ENCODE data around the gene OGA.

OGA gene

DNA sequence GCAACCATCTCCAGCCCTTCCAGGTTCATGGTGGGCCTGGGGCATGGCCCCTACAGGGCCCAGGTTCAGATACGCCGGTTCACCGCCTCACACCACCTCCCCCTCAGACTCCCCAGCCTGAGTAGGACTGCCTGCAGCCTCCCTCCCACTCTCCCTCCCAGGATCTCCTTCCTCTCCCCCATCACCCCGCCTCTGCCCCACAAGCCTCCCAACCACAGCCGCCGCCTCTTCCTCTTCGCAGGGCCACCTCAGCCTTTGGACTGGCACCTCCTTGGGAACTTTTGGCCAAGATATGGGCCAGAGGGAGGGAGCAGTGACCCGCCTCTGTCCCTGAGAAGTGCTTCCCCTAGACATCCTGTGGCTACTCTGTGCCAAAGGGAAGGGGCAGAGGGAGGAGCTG is 16.1 kb upstream of the OGA start:
- DNase-seq = no peak

DNA sequence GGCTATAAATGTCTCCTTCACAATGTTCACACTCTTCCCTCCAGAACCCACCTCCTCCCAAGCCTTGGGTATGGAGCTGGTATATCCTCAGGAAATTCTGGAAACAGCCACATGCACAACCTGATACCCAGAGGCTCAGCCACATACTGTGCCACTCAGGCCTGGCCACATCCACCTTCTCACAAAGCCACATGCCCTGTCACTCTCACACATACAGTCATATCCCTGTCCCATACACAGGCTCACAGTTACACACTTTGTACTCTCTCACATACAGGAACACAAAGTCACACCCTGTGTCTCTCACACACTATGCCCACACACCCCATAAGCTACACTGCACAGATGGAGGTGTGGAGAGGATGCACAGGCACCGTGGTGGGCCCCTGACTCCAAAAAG is 15.2 kb upstream of the OGA start:
- no peak for DNase-seq

GRCh38 chr10:101832325-101832771 is 14.1 kb upstream of the OGA start:
- DNase-seq = no peak

DNA sequence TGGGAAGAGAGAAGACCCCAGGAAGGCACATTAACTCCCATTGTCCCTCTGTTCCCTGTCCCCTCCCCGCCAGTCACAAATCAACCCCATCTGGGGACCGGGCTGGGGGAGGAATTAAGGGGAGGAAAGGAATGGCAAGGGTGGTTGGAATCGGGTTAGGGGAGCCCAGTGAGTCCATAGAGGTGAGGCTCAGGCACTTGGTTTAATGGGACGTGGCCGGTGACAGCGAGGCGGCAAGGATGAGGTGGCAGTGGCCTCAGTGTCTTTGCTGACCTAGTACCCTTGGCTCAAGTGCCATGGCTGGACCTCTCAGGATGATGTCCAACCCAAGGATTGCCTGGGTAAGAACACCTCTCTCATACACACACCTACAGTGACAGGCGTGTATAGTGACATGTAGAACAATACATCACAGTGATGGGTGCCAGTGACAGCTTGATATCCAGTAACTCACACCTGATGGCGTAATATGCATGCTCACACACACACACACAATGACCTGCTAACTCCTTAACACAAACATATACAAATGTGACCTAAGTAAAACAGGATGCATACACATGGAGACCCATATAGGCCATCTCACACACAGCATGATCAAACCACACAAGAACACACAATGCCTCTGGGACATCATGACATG is 13.0 kb upstream of the OGA start:
- no peak for DNase-seq

DNA sequence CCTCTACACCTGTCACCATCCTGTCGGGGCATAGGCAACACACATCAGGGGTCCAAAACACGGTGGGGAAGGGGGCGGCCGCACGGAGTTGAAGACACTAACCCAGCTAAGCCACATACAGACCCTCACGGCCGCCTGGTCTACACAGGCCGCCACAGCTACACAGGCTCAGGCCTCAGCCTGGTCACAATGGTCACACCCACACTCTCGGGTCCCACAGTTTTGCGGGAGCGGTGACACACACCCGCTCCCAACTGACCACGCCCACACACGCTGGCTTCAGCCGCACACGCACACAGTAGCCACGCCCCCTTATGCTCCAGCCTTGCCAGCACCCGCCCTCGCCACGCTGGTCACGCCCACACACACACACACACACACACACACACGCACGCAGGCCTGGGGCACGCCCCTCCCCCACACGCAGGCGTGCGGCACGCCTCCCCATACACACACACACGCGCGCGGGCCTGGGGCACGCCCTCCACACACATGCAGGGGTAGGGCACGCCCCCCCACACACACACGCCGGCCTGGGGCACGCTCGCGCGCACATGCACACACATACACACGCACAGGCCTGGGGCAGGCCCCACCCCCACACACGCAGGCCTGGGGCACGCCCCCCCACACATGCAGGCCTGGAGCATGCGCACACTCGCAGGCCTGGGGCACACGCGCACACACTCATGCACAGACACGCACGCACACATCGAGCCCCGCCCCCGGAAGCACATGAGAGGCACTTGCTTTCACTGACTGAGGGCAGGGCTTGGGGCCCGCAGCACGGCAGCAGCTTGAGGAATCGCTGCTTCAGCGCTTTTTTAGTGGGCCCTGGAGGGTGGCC is 12.3 kb upstream of the OGA start:
- peak in 1 of 2 donors; percentile 41 for DNase-seq

DNA sequence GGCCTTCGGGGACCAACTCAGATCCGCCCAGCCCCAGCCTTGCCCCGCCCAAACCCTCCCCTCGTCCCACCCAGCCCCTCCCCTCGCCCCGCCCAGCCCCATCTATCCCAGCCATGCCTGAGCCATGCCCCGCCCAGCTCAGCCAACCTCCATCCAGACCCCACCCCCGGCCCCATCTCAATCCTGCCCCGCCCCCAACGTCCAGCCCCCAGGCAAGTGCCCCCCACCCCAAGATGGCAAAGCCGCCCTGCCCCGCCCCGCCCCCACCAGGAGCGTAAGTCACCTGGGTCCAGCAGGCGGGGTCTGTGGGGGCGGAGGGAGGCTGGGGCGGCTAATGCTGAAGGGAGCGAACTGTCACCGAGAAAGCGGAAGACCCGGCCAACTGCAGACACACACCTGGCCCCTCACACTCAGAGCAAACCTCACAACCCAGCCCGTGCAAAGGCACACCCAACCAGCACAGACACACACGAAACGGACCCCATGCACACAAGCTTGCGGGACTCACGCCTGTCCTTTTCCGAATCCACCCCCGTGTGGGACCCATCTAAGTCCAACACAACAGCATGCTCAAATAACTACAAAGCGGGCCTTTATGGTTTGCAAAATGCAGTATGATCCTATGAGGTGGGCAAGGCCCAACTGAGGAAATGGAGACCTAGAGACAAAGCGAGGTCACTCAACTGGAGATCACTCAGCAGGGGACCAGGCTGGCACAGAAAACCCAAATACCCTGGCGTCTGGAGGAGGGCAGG is 11.5 kb upstream of the OGA start:
- DNase-seq = no peak

DNA sequence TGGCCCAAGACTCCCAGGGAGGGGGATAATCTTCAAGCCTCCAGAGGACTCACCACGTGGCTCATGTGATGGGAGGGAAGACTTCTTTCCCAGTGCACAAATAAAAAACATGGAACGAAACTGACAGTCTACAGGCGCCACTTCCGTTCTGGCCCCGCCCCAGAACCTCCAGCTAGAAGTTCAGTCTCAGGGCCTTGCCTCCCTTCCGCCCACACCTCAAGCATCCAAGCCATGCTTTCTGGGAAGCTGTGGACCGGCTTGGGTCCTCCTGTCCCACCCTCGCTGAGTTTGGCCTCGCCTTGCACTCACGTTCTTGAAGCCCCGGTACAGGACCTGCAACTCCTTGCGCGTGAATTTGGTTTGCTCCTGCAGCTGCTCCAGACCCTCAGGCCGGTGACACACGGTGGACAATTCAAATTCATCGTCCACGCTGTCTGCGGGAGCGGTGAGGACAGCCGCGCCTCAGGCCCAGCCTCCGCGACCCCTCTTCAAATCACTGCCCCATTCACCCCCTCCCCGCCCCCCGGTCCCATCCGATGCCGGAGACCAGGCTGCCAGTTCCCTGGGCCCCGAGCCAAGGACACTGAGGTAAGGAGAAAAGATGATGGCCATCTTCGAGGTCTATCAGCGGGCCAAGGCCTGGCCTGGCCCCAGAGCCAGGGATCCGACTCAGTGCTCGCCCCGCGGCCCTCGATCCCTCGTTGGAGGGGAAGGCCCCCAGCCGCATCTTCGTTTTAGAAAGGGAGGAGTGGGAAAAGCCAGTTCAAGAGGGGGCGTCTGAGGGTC is 10.7 kb upstream of the OGA start:
- DNase-seq = no peak

GRCh38 chr10:101827919-101828600 is 9.8 kb upstream of the OGA start:
- DNase-seq = no peak

- DNase-seq = no peak
These were observed 8.7 kb upstream of the OGA start for GRCh38 chr10:101826852-101827434.

GRCh38 chr10:101824736-101825135 is 6.5 kb upstream of the OGA start:
- DNase-seq = no peak

DNA sequence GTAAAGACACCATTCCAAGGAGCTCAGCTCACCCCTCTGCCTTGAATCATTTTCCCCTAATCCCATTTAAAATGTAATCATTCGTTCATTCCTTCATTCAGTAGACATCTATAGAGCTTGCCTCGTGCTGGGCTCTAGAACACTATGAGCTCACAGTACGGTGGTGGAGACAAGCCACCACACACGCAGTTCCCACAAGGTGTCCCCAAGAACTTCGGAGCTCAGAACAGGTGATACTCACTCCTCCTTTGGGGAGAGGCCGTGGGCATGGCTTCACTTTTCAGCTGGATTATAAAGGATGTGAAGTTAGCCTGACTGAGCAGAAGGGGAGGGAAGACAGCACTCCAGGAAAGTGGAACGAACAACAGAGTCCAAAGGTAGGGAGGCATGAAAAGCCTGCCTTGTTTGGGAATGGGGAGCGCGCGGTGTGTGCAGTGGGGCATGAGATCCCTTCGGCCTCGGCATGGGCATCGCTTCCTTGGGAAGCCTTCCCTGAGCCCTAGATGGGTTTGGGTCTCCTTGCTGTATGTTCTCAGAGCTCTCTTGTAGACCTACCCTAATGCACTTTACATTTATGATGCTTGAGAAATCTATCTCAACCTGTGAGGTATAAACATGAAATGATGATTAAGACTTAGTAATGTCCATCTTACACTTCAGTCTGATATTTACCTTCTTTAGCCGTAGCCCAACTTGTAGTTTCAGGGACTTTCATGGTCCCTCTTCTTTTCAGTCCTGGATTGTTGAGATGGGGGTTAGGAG is 809 bp upstream of the OGA start:
- peak in 1 of 2 donors; percentile 64 for DNase-seq

DNA sequence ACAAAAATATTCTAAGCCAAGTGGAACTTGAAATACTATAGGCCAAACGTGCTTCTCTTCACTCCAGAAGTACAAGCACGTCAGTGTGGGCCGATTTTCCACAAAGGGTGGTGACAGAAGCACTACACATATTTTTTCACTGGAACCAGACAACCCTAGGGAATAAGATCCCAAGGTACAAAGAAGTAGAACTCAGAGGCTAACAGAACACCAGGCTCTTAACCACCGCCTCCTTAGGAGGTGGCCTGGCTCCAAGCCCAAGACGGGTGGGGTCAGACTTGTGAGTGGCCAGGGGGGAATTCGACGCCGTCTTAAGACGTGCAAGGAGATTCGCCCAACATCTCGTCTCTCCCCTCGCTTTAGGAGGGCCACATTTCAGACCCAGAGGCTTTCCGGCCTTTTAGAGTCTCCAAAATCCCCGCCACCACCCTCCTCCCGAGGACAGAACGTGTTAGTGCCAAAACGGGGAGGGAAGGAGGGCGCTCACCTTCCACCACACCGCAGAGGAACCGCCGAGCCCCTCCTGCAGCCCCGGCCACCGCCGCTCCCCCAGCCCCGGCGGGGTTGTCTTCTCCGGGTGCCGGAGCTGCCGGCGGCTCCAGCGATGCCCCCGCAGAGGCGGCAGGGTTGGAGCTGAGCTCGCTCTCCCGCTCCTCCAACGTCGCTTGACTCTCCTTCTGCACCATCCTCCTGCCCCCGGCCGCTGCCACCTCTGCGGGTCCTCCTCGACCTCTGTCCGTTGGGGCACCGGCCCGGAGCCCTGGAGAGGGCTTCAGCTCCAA is 716 bp downstream of the OGA start:
- DNase-seq = peak; percentile 43 to 56

DNA sequence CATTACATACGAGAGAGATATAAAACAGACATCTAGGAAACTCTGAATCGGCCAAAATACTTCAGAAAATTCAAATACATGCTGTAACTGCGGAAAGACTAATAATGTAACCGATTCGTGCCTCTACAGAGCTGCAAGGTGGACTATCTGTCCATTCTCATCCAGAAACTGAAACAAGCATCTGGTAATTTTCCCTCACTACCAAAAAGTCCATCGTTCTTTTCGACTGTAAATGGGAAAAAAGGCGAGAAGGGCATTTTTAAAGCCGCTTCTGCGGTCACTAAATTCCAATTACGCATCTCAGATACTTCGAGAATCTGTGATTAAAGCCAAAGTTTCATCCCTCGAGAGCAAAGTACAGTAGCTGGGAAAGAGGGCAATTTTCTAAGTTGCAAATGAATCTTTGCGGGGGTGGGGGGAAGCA is 1.3 kb downstream of the OGA start:
- DNase-seq = no peak

DNA sequence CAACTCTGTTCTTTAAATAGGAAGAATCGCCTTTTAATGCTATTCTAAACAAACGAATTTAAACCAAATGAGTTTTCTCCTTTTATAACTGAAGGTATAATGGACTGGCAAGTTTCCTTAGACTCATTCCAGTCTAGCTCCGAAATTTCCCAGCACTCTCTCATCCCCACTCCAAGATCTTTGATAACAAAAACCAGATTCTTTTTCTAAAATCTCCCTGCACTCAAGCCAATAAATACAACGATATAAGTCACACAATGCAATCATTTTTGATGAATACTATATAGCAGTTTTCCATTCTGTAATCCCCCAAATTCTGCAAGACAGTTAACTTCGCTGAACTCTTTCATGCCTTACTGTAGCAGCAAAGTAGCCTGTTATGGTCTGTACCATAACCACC is 1.9 kb downstream of the OGA start:
- DNase-seq = no peak

DNA sequence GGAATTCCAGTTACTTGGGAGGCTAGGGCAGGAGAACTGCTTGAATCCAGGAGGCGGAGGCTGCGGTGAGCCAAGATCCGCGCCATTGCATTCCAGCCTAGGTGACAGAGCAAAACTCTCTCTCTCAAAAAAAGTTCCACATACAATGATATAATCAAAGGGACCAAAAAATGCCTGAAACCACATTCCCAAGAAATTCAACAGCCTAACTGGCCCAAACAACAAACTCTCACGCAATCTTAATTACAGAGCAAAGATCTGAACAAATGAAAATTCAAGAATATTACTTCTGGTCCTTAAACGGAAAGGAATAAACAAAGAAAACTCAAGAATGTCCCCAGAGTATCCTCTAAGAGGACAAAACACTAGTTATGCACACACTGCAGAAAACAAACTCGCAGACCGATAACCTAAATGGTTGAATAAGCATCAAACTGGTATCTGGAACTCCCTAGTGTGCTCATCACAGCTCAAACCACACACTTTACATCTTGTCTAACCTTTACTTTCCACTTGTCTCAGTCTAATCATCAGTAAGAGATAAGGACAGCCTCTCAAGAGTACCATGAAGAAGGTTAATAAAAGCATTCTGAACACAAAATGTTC is 3.7 kb downstream of the OGA start:
- DNase-seq = no peak

DNA sequence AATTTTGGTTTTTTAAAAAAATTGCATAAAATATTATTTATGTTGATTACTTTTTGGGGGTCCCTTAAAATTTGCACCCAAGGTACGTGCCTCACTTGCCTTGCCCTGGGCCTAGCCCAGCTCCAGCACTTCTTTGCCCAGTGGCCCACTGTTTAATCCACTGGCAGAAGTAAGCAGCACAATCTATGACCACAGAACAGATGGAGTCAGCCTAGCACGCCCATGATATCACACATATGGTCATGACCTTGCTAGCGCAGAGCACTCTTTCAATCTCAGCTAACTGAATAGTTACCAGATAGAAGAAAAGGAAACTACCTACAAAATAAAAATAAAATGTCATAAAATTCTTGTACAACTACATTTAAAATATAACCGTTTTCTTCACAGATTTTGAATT is 5.6 kb downstream of the OGA start:
- no peak for DNase-seq

DNA sequence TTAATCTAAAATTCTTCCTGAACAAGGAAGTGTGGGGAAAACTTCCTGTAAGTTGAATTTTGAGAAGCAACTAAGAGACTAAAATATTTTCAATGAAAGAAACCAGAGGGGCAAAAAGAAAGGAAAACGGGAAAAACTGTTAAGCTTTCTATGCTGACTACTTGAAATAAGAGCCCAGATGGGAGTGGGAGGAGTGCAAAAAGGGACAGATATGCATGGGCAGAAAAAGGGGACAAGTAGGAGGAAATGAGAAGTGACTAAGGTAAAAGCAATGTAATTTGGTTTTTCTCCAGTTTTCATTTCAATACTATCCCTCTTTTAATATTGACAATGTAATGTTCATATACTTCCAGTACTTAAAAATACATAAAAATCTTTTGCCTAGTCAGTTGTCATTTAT is 11.1 kb downstream of the OGA start:
- peak in 1 of 2 donors; percentile 57 for DNase-seq

DNA sequence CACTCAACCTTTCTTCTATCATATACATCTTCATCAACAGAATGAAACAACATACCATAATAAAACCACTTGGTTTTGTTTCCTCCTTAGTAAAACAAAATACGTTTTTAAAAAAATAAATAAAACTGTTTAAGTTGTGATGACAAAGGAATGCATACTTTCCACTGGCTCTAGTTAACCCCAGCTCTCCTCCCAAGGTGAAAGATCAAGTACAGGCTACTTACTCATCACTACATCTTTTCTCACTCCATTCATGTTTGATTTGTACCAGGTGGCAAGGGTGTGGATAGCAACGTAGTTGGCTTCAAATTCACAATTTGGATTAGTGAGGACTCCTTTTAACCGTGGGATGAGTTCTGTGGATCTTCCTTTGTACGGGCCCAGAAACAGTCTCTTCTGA is 14.7 kb downstream of the OGA start:
- DNase-seq = no peak

DNA sequence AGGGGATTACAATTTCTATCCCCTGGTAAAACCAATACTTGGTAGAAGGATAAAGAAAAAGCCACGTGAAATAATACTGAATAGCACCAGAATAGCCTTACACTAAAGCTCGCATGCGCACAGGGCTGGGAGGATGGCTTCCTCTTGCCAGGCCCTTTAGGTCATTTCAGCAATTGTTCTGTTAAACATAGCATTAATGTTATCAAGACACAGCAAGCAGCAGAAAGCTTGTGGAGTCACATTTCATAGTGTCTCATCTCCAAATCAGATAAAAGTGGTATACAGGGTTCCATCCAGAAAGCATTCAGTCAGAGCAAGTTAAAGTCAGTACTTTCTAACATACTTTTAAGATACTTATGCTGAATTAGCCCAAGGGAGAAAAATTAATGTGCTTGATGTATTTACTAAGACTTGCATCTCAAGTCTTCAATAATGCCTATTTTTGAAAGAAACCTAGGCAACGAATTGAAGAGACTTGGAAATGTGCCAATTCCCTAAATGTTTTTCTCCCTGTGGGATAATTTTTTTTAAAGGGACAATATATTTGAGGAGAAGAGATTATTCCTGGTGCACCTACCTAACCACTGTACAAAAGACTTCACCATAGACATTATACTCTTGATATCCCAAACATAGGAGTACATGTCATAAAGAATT is 20.7 kb downstream of the OGA start:
- DNase-seq = no peak

Data from hippocampal formation (tissue), 2 donors.